OCI-LY7 (cell line): ENCODE measurements around the gene ACOXL. TPM values are rescaled to one million over a fixed set of nuclear protein-coding genes. Genes with fewer than 3 reads are reported as not detected.

Source experiments
- BruUV-seq: library from RNA; stranded (reverse); fragments of 400-500 nt; replicated peaks from 2 replicates; lab custom pipeline; 2021; lab: Mats Ljungman, UMichigan
- CTCF ChIA-PET: fragments of 300-600 bp; sonication (Branson Sonifier 250); formaldehyde crosslinking; loops from one replicate; lab custom pipeline; 2022; ENCODE audit warnings: antibody characterized with exemption; ENCODE audit not compliant: unreplicated experiment; lab: Charles Lee
- POLR2A ChIA-PET: fragments of 300-600 bp; sonication (Branson Sonifier 250); formaldehyde crosslinking; loops from one replicate; lab custom pipeline; 2022; ENCODE audit warnings: antibody characterized with exemption; lab: Charles Lee
- DNase-seq: peaks from one replicate; pipeline ENCODE4 v3.0.0-alpha.2; 2015; ENCODE audit warnings: low spot score
- H2AFZ ChIP-seq: fragments of 200-600 bp; sonication (generic), shearing (Covaris generic); 2 replicates; pipeline ENCODE4 v1.6.1; 2014; ENCODE audit warnings: mild to moderate bottlenecking, antibody characterized with exemption, low read length, moderate library complexity
- H3K27ac ChIP-seq: fragments of 200-600 bp; sonication (generic); 2 replicates; pipeline ENCODE4 v1.5.1; 2014; ENCODE audit warnings: mixed run types, low read depth, mild to moderate bottlenecking, moderate library complexity, low read length, inconsistent platforms; ENCODE audit not compliant: poor library complexity, severe bottlenecking
- H3K36me3 ChIP-seq: fragments of 200-600 bp; sonication (generic); 2 replicates; pipeline ENCODE4 v1.6.1; 2014; ENCODE audit warnings: mild to moderate bottlenecking, antibody characterized with exemption, low read length, moderate library complexity, mixed read lengths; ENCODE audit not compliant: insufficient read depth
- H3K4me1 ChIP-seq: fragments of 200-600 bp; sonication (generic); 2 replicates; pipeline ENCODE4 v1.5.1; 2014; ENCODE audit warnings: mild to moderate bottlenecking, low read length; ENCODE audit not compliant: insufficient read depth, poor library complexity, severe bottlenecking
- H3K4me2 ChIP-seq: fragments of 200-600 bp; sonication (generic); 2 replicates; pipeline ENCODE4 v1.6.1; 2014; ENCODE audit warnings: mild to moderate bottlenecking, low read length
- H3K4me3 ChIP-seq: fragments of 200-600 bp; sonication (generic); 2 replicates; pipeline ENCODE4 v1.5.1; 2014; ENCODE audit warnings: mild to moderate bottlenecking, low read depth, low read length; ENCODE audit not compliant: poor library complexity, severe bottlenecking
- H3K79me2 ChIP-seq: fragments of 200-600 bp; sonication (generic); 2 replicates; pipeline ENCODE4 v1.6.1; 2016; ENCODE audit warnings: low read depth, mild to moderate bottlenecking, low read length, moderate library complexity, mixed read lengths; ENCODE audit not compliant: insufficient read depth
- H3K9me2 ChIP-seq: fragments of 200-600 bp; sonication (generic); 2 replicates; pipeline ENCODE4 v1.6.1; 2016; ENCODE audit warnings: mild to moderate bottlenecking, low read length, mixed read lengths; ENCODE audit not compliant: insufficient read depth
- H3K9me3 ChIP-seq: fragments of 200-600 bp; sonication (generic); 2 replicates; pipeline ENCODE4 v1.6.1; 2014; ENCODE audit warnings: mild to moderate bottlenecking, mixed run types, low read length, mixed read lengths
- H4K20me1 ChIP-seq: fragments of 200-600 bp; sonication (generic); 2 replicates; pipeline ENCODE4 v1.6.1; 2014; ENCODE audit warnings: mild to moderate bottlenecking, antibody characterized with exemption, low read length, moderate library complexity, mixed read lengths; ENCODE audit not compliant: insufficient read depth
- EZH2phosphoT487 ChIP-seq: fragments of 200-600 bp; sonication (generic); IDR thresholded peaks from 2 replicates; pipeline ENCODE4 v1.6.1; 2018; ENCODE audit warnings: low read depth, borderline replicate concordance, mild to moderate bottlenecking, mixed run types, antibody characterized with exemption, low read length, moderate library complexity, mixed read lengths
- intact Hi-C: fragments of 100-400 bp; cut with micrococcal nuclease; formaldehyde crosslinking; loops from one replicate; pipeline ENCODE4 v1.10.0; 2022; ENCODE audit not compliant: unreplicated experiment
- total RNA-seq, 2 experiments: library from RNA; depleted of rRNA in 1 of 2; stranded (reverse); fragments of >200 nt in 1 of 2; shearing (Covaris generic) in 1 of 2; gene quantifications; 2 replicates each; pipeline ENCODE4 v1.2.3, GENCODE V29; 2014 to 2022
- TF ChIP-seq, protein P1 (sequence below): fragments of 200-600 bp; sonication (generic); conservative IDR thresholded peaks from 2 replicates; pipeline ENCODE4 v1.5.1; 2014; ENCODE audit warnings: mild to moderate bottlenecking, antibody characterized with exemption, low read length, moderate library complexity, mixed read lengths

Gene ACOXL
- total RNA-seq, 2 experiments from 2014 or later = 1.4 TPM; not detected in 1

DNA sequence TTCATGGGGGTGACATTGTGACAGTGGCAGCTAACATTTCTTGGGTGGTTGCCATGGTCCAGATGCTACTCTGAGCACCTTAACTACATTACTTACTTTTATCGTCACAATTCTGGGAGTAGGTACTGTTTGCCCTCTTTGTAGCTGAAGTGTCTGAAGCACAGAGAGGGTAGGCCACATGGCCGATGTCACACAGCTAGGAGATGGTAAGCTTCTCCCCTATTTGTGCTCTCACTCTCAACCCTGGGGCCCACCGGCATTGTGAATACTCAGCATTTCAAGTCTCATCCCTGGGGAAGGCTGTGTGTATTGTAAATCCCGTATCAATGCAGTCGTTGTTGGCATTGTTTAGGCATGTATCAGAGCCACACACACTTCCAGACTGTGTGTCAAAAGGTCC lies 136.6 kb downstream of the ACOXL start:
- Histone ChIP-seq H3K79me2 (no peaks in the 10 kb centered on the region), H3K27ac (no peak overlapping the region), H3K4me3 (no peak overlapping the region), H3K4me2 (no peak overlapping the region), H4K20me1 (no peaks in the 10 kb centered on the region), H3K4me1 (peaks cover 12% of the 10 kb centered on the region), H3K36me3 (no peaks in the 10 kb centered on the region), H3K9me2 (no peaks in the 10 kb centered on the region), H2AFZ (no peak overlapping the region), H3K9me3 (no peaks in the 10 kb centered on the region)
- intact Hi-C loops = no loop called here
- no TSS peak for BruUV-seq
- POLR2A ChIA-PET = no interaction called here
- TF ChIP-seq, protein P1, sequence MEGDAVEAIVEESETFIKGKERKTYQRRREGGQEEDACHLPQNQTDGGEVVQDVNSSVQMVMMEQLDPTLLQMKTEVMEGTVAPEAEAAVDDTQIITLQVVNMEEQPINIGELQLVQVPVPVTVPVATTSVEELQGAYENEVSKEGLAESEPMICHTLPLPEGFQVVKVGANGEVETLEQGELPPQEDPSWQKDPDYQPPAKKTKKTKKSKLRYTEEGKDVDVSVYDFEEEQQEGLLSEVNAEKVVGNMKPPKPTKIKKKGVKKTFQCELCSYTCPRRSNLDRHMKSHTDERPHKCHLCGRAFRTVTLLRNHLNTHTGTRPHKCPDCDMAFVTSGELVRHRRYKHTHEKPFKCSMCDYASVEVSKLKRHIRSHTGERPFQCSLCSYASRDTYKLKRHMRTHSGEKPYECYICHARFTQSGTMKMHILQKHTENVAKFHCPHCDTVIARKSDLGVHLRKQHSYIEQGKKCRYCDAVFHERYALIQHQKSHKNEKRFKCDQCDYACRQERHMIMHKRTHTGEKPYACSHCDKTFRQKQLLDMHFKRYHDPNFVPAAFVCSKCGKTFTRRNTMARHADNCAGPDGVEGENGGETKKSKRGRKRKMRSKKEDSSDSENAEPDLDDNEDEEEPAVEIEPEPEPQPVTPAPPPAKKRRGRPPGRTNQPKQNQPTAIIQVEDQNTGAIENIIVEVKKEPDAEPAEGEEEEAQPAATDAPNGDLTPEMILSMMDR = no peak
- TF ChIP-seq EZH2phosphoT487 = no peak
- CTCF ChIA-PET = no interaction called here
- DNase-seq = no peak

DNA sequence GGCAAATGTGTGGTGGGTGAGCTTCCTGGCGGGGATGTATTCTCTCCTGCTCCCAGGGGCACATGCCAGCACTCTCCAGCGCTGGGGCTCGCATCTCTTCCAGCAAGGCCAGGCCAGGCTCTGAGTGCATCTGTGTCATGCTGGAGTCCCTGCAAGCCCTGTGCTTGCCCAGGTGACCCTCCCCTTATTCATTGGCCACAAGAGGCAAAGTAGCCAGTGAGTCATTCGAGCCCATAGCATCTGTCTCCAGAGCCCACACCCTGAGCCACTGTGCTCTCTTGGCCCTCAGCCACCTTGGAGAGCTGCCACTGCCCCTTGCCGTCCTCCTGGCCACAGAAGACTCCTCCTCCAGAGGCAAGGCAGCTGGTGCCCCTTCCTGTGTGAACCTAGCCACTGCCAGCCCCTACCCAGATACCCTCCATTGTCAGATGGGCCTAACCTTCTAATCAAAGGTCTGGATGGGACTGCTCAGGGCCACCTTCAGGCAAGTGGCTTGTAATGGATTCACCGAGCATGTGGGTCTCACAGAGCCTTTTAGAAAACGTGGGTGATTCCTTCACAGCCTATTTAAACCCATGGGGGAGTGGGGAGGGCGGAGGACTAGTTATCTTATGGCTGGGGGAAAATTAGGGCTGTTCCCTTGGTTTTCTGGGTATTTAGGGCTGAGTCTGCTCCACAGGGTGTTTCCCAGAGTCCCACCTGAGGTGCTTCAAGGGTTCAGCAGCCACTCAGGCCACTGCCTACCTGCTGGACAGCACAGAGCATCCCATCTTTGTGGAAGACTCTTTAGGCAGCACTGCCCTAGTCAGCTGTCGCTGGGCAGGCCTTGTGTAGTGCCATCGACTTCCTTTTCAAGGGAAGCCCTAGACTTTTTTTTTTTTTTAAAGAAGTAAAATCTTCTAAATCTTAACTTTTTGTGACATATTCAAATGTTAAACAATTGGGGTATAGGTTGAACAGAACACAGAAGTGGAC lies 137.4 kb downstream of the ACOXL start:
- ChIA-PET CTCF (no interaction called here), POLR2A (interaction anchor here (0.5 kb wide), 1 partner anchor 19 kb away, joined by 3 read pairs; no protein-coding TSS in a partner anchor)
- Histone ChIP-seq H3K36me3 (no peaks in the 10 kb centered on the region), H2AFZ (no peak overlapping the region), H3K4me2 (no peak overlapping the region), H3K9me3 (no peaks in the 10 kb centered on the region), H3K4me3 (no peak overlapping the region), H3K79me2 (no peaks in the 10 kb centered on the region), H4K20me1 (no peaks in the 10 kb centered on the region), H3K27ac (no peak overlapping the region), H3K9me2 (no peaks in the 10 kb centered on the region), H3K4me1 (peaks cover 20% of the 10 kb centered on the region)
- intact Hi-C loops = no loop called here
- DNase-seq = no peak
- BruUV-seq = no TSS peak
- TF ChIP-seq, protein P1 = no peak
- no peak for TF ChIP-seq EZH2phosphoT487

DNA sequence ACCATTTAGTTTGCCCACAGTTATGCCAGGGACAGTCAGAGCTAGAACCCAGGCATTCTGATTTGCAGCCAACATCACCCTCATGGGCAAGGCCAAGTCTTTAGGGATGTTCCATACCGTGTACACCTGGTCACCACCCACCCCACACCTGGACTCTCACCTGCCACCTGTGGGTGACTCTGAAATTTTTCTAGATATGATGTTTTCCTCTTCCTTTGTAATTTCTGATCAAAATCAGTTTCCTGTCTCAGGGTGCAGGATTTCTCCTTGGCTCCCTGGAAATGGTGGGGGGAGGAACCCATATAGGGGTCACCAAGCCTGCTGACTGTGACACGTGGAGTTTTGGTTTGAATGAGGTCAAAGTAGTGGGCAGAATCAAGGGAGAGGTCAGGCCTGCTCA lies 138.2 kb downstream of the ACOXL start:
- ChIA-PET POLR2A (no interaction called here), CTCF (no interaction called here)
- H3K4me2 ChIP-seq = no peak overlapping the region
- TF ChIP-seq, protein P1 = no peak
- TF ChIP-seq EZH2phosphoT487 = no peak
- H4K20me1 ChIP-seq = no peaks in the 10 kb centered on the region
- no peaks in the 10 kb centered on the region for H3K79me2 ChIP-seq
- no TSS peak for BruUV-seq
- no peaks in the 10 kb centered on the region for H3K9me2 ChIP-seq
- H2AFZ ChIP-seq = no peak overlapping the region
- no peak overlapping the region for H3K27ac ChIP-seq
- no peaks in the 10 kb centered on the region for H3K36me3 ChIP-seq
- H3K4me1 ChIP-seq = peaks cover 28% of the 10 kb centered on the region
- DNase-seq = no peak
- no peak overlapping the region for H3K4me3 ChIP-seq
- no peaks in the 10 kb centered on the region for H3K9me3 ChIP-seq
- intact Hi-C loops = no loop called here
